ENCODE results near the gene CABLES1. TPM values are rescaled to one million over a fixed set of nuclear protein-coding genes. Genes with fewer than 3 reads are reported as not detected.
"Not testable (repeated sequence)": the region's sequence is repeated elsewhere in the genome, so short reads cannot be mapped to it uniquely, and the experiment has no call there.

CABLES1 gene
- total RNA-seq, 4 donors from 2014 or later: 8.5 to 12.6 (median 9.2) TPM

GRCh38 chr18:23282437-23282781 lies 147.1 kb downstream of the CABLES1 start:
- Histone ChIP-seq H3K9me3 (no peaks in the 10 kb centered on the region), H3K27ac (no peak overlapping the region), H3K4me3 (no peak overlapping the region), H3K36me3 (no peaks in the 10 kb centered on the region), H3K27me3 (no peaks in the 10 kb centered on the region), H3K4me1 (no peaks in the 10 kb centered on the region)
- TF ChIP-seq POLR2A (IDR thresholded peaks at IDR 0.05): no peak
- TF ChIP-seq, protein P1, sequence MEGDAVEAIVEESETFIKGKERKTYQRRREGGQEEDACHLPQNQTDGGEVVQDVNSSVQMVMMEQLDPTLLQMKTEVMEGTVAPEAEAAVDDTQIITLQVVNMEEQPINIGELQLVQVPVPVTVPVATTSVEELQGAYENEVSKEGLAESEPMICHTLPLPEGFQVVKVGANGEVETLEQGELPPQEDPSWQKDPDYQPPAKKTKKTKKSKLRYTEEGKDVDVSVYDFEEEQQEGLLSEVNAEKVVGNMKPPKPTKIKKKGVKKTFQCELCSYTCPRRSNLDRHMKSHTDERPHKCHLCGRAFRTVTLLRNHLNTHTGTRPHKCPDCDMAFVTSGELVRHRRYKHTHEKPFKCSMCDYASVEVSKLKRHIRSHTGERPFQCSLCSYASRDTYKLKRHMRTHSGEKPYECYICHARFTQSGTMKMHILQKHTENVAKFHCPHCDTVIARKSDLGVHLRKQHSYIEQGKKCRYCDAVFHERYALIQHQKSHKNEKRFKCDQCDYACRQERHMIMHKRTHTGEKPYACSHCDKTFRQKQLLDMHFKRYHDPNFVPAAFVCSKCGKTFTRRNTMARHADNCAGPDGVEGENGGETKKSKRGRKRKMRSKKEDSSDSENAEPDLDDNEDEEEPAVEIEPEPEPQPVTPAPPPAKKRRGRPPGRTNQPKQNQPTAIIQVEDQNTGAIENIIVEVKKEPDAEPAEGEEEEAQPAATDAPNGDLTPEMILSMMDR (IDR thresholded peaks at IDR 0.05): no peak
- intact Hi-C loops (cut with DNase I; ENCODE audit: low total_unique reads): no loop called here
- no peak for DNase-seq

DNA sequence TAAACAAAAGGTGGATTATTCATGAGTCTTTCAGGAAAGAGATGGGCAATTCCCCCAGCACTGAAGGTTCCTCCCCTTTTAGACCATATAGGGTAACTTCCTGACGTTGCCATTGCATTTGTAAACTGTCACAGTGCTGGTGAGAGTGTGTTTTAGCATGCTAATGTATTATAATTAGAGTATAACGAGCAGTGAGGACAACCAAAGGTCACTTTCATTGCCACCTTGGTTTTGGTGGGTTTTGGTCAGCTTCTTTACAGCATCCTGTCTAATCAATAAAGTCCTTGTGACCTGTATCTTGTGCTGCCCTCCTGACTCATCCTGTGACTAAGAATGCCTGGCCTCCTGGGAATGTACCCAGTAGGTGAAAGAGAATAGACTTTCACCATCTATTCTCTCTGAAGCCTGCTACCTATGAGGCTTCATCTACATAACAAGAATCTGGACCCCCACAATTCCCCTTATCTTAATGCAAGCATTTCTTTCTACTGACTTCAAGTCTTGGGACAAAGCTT lies 148.7 kb downstream of the CABLES1 start:
- H3K27ac ChIP-seq: no peak overlapping the region
- TF ChIP-seq POLR2A (IDR thresholded peaks at IDR 0.05): no peak
- TF ChIP-seq, protein P1 (IDR thresholded peaks at IDR 0.05): no peak
- H3K4me3 ChIP-seq: no peak overlapping the region
- no peak for DNase-seq
- no peaks in the 10 kb centered on the region for H3K9me3 ChIP-seq
- no peaks in the 10 kb centered on the region for H3K4me1 ChIP-seq
- no peaks in the 10 kb centered on the region for H3K36me3 ChIP-seq
- no peaks in the 10 kb centered on the region for H3K27me3 ChIP-seq
- intact Hi-C loops (cut with DNase I; ENCODE audit: low total_unique reads): no loop called here

- Histone ChIP-seq H3K36me3 (no peaks in the 10 kb centered on the region), H3K27ac (no peak overlapping the region), H3K4me1 (no peaks in the 10 kb centered on the region), H3K27me3 (no peaks in the 10 kb centered on the region), H3K4me3 (no peak overlapping the region), H3K9me3 (no peaks in the 10 kb centered on the region)
- intact Hi-C loops (cut with DNase I; ENCODE audit: low total_unique reads): no loop called here
- no peak for DNase-seq
- TF ChIP-seq, protein P1 (IDR thresholded peaks at IDR 0.05): no peak
- no peak for TF ChIP-seq POLR2A (IDR thresholded peaks at IDR 0.05)
Measured at GRCh38 chr18:23284629-23285028, 149.3 kb downstream of the CABLES1 start.

GRCh38 chr18:23285581-23285980 lies 150.3 kb downstream of the CABLES1 start:
- H3K4me1 ChIP-seq; H3K36me3 ChIP-seq; H3K27me3 ChIP-seq; H3K27ac ChIP-seq; intact Hi-C loops (cut with DNase I; ENCODE audit: low total_unique reads); H3K4me3 ChIP-seq; H3K9me3 ChIP-seq; DNase-seq: not testable (repeated sequence)

GRCh38 chr18:23291456-23292205 lies 156.3 kb downstream of the CABLES1 start:
- H3K27ac ChIP-seq: no peak overlapping the region

More at GRCh38 chr18:23291456-23292205, 156.3 kb downstream of the CABLES1 start:
- TF ChIP-seq, protein P1 (IDR thresholded peaks at IDR 0.05): no peak
- TF ChIP-seq POLR2A (IDR thresholded peaks at IDR 0.05): no peak
- H3K36me3 ChIP-seq: no peaks in the 10 kb centered on the region
- no peaks in the 10 kb centered on the region for H3K27me3 ChIP-seq
- no peaks in the 10 kb centered on the region for H3K4me1 ChIP-seq
- no peak for DNase-seq
- no peak overlapping the region for H3K4me3 ChIP-seq
- intact Hi-C loops (cut with DNase I; ENCODE audit: low total_unique reads): no loop called here
- no peaks in the 10 kb centered on the region for H3K9me3 ChIP-seq

Measured in uterus (tissue), 4 donors.